ENCODE measurements around the gene HPN. TPM values are rescaled to one million over a fixed set of nuclear protein-coding genes. Genes with fewer than 3 reads are reported as not detected.

Gene HPN
- total RNA-seq, 1 experiment from 2014 or later = 10.6 TPM

DNA sequence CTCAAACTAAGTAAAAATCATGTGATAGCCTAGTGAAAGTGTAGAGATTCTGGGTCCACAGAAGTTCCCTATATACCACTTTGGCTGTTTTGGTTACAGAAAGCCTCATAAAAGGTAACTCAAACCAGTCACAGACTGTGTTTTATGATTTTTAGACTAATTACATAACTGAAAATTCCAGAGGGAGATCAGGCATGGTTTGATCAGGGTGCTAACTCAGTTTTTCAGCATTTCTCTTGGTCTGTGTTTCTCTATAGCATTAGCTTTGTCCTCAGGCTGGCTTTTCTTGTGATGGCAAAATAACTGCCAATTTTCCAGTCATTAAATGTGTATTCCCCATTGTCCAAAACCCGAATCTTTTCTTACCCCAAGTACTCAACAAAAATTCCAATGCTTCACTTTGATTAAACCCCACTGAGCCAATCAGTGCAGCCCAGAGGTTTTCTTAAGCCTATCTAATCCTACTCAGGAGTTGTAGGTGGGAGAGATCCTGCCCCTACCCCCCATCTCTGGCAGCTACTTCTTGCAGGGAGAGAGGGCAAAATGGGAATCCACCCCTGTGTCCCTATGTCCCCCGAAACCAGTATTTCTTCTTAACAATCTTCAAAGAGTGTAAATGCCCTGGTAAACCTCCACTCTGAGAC, 65.5 kb downstream of the HPN start:
- TF ChIP-seq, protein P1, sequence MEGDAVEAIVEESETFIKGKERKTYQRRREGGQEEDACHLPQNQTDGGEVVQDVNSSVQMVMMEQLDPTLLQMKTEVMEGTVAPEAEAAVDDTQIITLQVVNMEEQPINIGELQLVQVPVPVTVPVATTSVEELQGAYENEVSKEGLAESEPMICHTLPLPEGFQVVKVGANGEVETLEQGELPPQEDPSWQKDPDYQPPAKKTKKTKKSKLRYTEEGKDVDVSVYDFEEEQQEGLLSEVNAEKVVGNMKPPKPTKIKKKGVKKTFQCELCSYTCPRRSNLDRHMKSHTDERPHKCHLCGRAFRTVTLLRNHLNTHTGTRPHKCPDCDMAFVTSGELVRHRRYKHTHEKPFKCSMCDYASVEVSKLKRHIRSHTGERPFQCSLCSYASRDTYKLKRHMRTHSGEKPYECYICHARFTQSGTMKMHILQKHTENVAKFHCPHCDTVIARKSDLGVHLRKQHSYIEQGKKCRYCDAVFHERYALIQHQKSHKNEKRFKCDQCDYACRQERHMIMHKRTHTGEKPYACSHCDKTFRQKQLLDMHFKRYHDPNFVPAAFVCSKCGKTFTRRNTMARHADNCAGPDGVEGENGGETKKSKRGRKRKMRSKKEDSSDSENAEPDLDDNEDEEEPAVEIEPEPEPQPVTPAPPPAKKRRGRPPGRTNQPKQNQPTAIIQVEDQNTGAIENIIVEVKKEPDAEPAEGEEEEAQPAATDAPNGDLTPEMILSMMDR (conservative IDR thresholded peaks at IDR 0.05) = no peak
- Histone ChIP-seq H2BK5ac (ENCODE audit: insufficient read length, low read length) (no peak overlapping the region), H3T11ph (ENCODE audit: low read length) (no peak overlapping the region), H3K79me2 (ENCODE audit: insufficient read depth, low read length) (no peaks in the 10 kb centered on the region), H2AFZ (ENCODE audit: low read length) (no peak overlapping the region), H3K14ac (ENCODE audit: insufficient read depth, low read length) (no peak overlapping the region), H3K56ac (ENCODE audit: insufficient read length, low read depth, low read length) (no peak overlapping the region), H3K79me1 (ENCODE audit: insufficient read depth, low read depth, low read length, poor library complexity, severe bottlenecking) (no peaks in the 10 kb centered on the region), H4K91ac (ENCODE audit: insufficient read length, low read depth, low read length) (no peak overlapping the region), H2BK20ac (ENCODE audit: low read depth, low read length, poor library complexity, severe bottlenecking) (no peak overlapping the region), H3K9ac (ENCODE audit: extremely low read depth, insufficient read length, low read length) (no peak overlapping the region), H3K18ac (ENCODE audit: insufficient read length, low read depth, low read length) (no peak overlapping the region), H2BK15ac (ENCODE audit: low read depth, low read length) (no peak overlapping the region), H3K4me1 (ENCODE audit: insufficient read depth, low read length) (no peaks in the 10 kb centered on the region), H3K23me2 (ENCODE audit: insufficient read length, low read depth, low read length, poor library complexity, severe bottlenecking) (no peaks in the 10 kb centered on the region), H2AK5ac (ENCODE audit: insufficient read length, low read length) (no peak overlapping the region), H3K27ac (ENCODE audit: insufficient read length, low read depth, low read length) (no peak overlapping the region), H4K8ac (replicated peaks; ENCODE audit: insufficient read length, low read depth, low read length) (no peak overlapping the region), H4K5ac (ENCODE audit: insufficient read length, low read depth, low read length) (no peak overlapping the region), H3K4ac (ENCODE audit: low read depth, low read length) (no peak overlapping the region), H3K27me3 (ENCODE audit: insufficient read depth, low read length) (no peaks in the 10 kb centered on the region), H3K23ac (ENCODE audit: insufficient read length, low read depth, low read length) (no peak overlapping the region), H3K4me2 (ENCODE audit: insufficient read depth, insufficient read length, low read length) (no peak overlapping the region), H2BK120ac (ENCODE audit: low read depth, low read length, poor library complexity, severe bottlenecking) (no peak overlapping the region), H3K9me3 (ENCODE audit: control insufficient read depth, low read depth, low read length) (no peaks in the 10 kb centered on the region), H2BK12ac (ENCODE audit: insufficient read length, low read depth, low read length) (no peak overlapping the region), H4K20me1 (ENCODE audit: control insufficient read depth, insufficient read depth, insufficient read length) (peaks cover 7% of the 10 kb centered on the region)
- DNase-seq = no peak
- peaks cover 0 to 2% (median 0%) of the 10 kb centered on the region in 3 experiments; a peak in 3 of 7 replicates for H3K36me3 Mint-ChIP-seq (ENCODE audit: insufficient read depth in 1 of 3, low read depth in 3 of 3)
- WGBS (ENCODE audit: extremely low coverage, insufficient read length, low lambda C conversion rate) = no CpG with 5 or more reads among the region's 2 CpGs
- H3K4me3 Mint-ChIP-seq = no peak overlapping the region
- H3K4me1 Mint-ChIP-seq = peaks cover 9 to 18% of the 10 kb centered on the region in 2 experiments
- peaks cover 0 to 6% of the 10 kb centered on the region in 2 experiments; a peak in 3 of 5 replicates for H3K9me3 Mint-ChIP-seq
- no peak overlapping the region for H3K27ac Mint-ChIP-seq
- H3K27me3 Mint-ChIP-seq (ENCODE audit: low read depth) = peaks cover under 1% of the 10 kb centered on the region; the same call in 1 of the 2 replicates

All from H9 (cell line).